Measurements from ENCODE around the gene ZDHHC3.
"Not testable (repeated sequence)": the region's sequence is repeated elsewhere in the genome, so short reads cannot be mapped to it uniquely, and the experiment has no call there.

Gene ZDHHC3

GRCh38 chr3:44989141-44989540 lies 13.2 kb upstream of the ZDHHC3 start:
- TF ChIP-seq CTCF (IDR thresholded peaks at IDR 0.05; ENCODE audit: insufficient read depth, low read depth, low read length, missing control alignments), result no peak
- H3K4me3 ChIP-seq (ENCODE audit: low read depth, low read length), result no peak overlapping the region
- no peak for DNase-seq (ENCODE audit: low read depth)

GRCh38 chr3:44988073-44988472 lies 12.1 kb upstream of the ZDHHC3 start:
- no peak for DNase-seq (ENCODE audit: low read depth)
- no peak overlapping the region for H3K4me3 ChIP-seq (ENCODE audit: low read depth, low read length)
- peak; percentile 38 for TF ChIP-seq CTCF (IDR thresholded peaks at IDR 0.05; ENCODE audit: insufficient read depth, low read depth, low read length, missing control alignments)

DNA sequence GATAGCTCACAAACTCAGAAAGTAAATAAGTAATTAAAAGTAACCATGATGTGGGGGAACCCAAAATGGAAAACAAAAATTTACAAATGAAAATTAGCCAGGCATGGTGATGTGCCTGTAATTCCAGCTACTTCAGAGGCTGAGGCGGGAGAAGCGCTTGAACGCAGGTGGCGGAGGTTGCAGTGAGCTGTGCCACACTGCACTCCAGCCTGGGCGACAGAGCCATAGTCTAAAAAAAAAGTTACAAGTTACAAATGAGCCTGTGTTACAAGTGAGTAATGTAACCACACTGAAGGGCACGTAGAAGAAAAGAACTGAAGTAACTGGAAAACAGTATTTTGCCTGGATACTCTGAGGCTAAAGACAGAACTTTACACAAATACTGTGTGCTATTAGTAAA lies 11.4 kb upstream of the ZDHHC3 start:
- TF ChIP-seq CTCF (IDR thresholded peaks at IDR 0.05; ENCODE audit: insufficient read depth, low read depth, low read length, missing control alignments), result no peak
- H3K4me3 ChIP-seq (ENCODE audit: low read depth, low read length), result no peak overlapping the region
- DNase-seq (ENCODE audit: low read depth), result no peak

DNA sequence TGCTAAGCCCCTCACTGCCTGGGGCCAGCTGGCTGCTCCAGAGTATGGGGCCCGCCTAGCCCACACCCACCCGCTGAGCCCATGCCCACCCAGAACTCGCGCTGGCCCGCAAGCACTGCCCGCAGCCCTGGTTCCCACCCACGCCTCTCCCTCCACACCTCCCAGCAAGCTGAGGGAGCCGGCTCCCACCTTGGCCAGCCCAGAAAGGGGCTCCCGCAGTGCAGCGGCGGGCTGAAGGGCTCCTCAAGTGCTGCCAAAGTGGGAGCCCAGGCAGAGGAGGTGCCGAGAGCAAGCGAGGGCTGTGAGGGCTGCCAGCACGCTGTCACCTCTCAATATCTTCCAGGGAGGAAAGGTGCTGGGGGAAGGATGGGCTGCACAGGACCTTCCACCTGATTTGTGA lies 10.4 kb upstream of the ZDHHC3 start:
- not testable (repeated sequence) for DNase-seq (ENCODE audit: low read depth); H3K4me3 ChIP-seq (ENCODE audit: low read depth, low read length)

DNA sequence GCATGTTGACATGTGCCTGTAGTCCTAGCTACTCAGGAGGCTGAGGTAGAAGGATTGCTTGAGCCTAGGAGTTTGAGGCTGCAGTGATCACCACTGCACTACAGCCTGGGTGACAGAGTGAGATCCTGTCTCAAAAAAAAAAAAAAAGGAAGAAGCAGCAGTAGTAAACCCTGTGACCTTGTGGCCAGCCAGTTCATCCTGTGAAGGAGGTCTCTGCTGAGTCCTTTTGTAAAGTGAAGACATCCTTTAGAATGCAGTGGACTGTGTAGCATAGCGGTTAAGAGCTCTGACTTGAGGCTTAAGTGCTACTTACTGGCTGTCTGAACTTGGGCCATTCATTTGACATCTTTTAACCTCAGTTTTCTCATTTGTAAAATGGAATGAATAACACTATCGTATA lies 8.4 kb upstream of the ZDHHC3 start:
- H3K4me3 ChIP-seq (ENCODE audit: low read depth, low read length), result no peak overlapping the region
- peak; percentile 32 for DNase-seq (ENCODE audit: low read depth)
- no peak for TF ChIP-seq CTCF (IDR thresholded peaks at IDR 0.05; ENCODE audit: insufficient read depth, low read depth, low read length, missing control alignments)

- no peak for TF ChIP-seq CTCF (IDR thresholded peaks at IDR 0.05; ENCODE audit: insufficient read depth, low read depth, low read length, missing control alignments)
- H3K4me3 ChIP-seq (ENCODE audit: low read depth, low read length), result no peak overlapping the region
- DNase-seq (ENCODE audit: low read depth), result no peak
These were observed 7.5 kb upstream of the ZDHHC3 start for GRCh38 chr3:44983484-44983941.

DNA sequence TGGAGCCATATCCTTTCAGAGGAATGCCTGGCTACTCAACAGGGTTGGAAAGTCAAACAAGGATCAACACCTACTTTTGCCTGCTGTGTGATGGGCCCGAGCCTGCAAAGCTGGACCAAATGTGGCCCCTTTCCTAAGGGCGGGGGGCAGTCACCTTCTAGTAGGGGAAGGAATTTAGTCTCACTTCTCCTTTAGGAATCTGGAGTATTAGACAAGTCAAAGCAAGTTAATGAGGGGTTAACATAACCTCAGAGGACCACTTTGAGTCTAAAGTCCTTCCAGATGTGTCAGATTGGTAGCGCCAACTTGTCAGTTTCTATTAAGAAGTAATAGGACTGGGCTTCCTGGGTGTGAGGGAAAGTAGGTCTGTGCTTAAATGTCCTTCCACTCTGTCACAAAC lies 6.8 kb upstream of the ZDHHC3 start:
- H3K4me3 ChIP-seq (ENCODE audit: low read depth, low read length), result no peak overlapping the region
- no peak for DNase-seq (ENCODE audit: low read depth)
- no peak for TF ChIP-seq CTCF (IDR thresholded peaks at IDR 0.05; ENCODE audit: insufficient read depth, low read depth, low read length, missing control alignments)

All from GM12865 (cell line).